GM18517 (cell line): ENCODE measurements around the gene PRDX2.
"Not testable (repeated sequence)": the region's sequence is repeated elsewhere in the genome, so short reads cannot be mapped to it uniquely, and the experiment has no call there.

Experiments
- ATAC-seq: cut with Tn5 transposase; IDR thresholded peaks from one replicate; pipeline ENCODE4 v1.9.1; 2021; ENCODE audit warnings: mild to moderate bottlenecking, moderate library complexity; ENCODE audit not compliant: unreplicated experiment

PRDX2 gene

DNA sequence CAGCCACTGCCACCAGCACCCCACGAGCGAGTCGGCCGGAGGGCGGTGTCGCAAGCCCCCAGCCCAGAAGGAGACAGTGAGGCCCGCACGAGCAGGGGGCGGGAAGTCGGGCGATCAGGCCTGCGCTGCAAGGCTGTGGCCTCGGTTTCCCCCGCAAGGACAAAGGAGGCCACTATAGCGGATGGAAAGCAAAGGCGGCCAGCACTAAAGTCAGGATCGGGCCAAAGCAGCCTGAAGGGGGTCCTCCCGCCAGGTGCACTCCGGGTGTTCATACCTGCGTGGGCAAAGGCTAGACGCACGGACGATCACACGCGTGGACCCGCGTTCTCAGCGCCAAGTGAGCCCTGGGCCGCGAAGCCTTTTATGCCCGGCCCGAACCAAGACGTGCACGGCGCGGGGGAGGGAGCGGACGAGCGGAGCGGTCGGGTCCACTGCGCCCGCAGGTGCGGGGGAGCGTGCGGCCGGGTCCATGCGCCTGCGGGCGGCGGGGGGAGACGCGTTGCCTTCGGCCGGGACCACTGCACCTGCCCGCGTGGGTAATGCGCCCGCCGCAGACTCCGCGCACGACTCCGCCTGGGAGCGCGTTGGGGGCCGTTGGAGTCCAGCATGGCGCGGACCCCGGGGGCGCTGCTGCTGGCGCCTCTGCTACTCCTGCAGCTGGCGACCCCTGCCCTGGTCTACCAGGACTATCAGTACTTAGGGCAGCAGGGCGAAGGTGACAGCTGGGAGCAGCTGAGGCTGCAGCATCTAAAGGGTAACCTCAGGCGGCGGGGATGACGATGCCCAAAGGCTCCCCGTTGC lies at the start of gene PRDX2, which contains the start of gene THSD8:
Gene PRDX2, minus strand, starts transcription at position 335 of the 801 bp plus-strand sequence. CDS start 539 bp downstream, outside the sequence.
Gene THSD8, plus strand, starts transcription at position 604 of the 801 bp plus-strand sequence. Its CDS starts 3 bp downstream, at position 607.
- ATAC-seq: no peak

DNA sequence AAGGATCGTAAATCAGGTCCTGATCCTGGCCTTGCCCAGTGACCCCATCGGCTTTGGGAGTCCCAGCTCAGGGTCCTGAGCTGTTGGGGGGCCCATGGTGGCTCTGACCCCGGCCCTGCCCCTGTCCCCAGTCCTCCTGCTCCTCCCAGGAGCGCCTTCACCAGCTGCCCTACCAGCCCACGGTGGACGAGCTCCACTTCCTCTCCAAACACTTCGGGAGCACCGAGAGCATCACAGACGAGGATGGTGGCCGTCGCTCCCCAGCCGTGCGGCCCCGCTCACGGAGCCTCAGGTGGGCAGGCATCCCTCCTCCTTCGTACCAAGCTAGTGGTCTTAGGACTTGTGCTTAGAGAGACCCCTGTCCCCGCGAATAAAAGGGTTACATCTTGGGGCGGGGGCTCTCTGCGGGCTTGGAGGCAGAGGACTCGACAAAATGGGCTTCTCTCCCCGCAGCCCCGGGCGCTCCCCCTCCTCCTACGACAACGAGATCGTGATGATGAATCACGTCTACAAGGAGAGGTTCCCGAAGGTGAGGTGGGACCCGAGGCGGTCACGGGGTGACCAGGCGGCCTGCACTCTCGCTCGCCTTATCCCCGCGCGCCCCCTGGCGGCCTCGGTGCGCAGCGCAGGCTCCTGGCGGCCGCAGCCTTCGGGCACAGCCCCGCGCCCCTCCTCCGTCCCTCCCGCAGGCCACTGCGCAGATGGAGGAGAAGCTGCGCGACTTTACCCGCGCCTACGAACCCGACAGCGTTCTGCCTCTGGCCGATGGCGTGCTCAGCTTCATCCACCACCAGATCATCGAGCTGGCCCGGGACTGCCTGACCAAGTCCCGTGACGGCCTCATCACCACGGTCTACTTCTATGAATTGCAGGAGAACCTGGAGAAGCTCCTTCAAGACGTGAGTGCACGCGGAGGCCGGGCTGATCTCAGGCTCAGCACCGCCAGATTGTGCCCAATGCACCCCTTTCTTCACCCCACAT lies 45.8 kb upstream of the PRDX2 start:
- ATAC-seq: peak; percentile 59

DNA sequence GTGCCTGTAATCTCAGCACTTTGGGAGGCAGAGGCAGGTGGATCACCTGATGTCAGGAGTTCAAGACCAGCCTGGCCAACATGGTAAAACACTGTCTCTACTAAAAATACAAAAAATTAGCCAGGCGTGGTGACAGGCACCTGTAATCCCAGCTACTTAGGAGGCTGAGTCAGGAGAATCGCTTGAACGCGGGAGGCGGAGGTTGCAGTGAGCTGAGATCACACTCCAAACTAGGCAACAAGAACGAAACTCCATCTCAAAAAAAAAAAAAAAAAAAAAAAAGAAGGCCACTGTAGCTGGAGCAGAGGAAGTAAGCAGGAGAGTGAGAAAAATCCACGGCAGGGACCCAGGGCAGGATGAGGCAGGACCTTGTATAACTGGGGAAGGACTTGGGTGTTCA lies 45.0 kb upstream of the PRDX2 start:
- ATAC-seq: not testable (repeated sequence)

DNA sequence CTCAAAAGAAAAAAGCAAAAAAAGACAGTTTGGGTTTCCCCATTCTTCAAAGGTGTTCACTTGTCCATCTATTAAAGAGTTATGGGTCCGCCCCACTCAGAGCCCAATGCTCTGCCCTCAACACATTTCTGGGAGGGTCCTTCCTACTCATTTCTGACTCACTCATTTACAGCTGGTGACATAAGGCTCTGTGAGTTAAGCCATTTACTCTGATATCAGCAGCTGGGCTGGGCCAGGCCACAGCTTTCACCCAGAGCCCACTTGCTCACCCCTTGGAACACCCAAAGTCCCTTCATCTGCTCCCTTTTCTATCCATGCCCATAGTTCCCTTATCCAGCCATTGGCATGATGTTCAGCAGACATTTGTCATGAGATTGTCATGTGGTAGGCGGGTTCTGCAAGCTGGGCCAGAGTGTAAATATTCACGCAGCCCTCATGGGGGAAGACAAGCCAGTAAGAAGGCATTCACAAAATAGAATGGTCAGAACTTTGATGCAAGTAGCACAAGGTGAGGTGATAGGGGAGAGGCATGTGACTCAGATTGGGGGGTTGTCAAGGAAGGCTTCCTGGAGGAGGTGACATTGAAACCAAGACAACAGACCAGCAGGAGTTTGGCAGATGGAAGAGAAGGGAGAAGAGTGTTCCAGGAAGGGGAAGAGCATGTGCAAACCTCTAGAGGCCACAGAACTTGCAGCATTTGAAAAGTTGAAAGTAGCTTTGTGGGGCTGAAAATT lies 42.6 kb upstream of the PRDX2 start:
- ATAC-seq: no peak

DNA sequence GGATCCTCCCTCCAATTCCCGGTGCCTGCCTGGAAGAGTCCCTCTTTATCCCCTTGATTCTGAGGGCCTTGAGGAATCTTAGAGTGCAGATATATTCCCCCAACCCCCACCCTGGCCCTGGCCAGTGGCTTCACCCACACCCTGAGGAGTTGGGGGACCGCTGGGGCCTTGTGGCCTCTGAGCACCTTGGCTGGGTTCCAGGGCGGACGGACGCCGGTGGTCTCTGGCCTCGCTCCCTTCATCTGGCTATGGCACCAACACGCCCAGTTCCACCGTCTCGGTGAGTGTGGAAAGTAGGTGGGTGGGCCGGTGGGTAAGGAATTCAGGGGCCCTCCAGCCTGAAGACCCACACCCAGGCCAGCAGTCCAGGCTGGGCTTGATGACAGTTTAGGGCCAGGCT lies 41.7 kb upstream of the PRDX2 start:
- ATAC-seq: no peak

DNA sequence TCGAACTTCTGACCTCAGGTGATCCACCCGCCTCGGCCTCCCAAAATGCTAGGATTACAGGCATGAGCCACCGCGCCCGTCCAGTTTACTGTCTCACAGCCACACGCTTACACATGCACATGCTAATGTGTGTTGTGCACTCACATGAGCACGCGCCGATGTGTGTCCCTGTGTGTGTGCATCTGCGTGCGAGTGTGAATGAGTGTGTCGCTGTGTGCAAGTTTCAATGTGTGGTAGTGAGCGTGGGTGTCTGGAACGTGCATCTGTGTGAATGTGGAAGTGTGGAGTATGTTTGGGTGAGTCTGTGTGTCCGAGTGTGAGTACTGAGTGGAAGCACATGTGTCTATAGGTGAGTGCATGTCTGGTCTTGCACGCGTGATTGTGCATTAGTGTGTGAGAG lies 40.9 kb upstream of the PRDX2 start:
- ATAC-seq: no peak

DNA sequence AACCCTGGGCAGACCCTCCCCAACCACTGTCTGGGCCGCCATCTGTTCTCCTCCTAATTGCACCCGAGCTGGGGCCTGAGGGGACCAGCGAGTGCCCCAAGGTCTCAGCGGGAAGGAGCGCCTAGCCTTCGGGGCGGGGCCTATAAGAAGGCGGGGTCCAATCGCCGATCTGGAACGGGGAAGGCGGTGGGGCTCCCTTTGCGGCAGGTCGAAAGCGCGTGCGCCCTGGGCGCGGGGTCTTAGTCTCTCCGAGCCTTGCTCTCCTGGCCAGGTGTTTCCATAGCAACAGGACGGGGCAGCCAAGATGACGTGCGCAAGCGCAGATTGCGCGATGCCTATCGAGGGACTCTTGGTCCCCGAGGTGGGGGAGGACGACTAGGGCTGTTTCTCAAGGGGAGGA lies 39.5 kb upstream of the PRDX2 start:
- ATAC-seq: no peak

DNA sequence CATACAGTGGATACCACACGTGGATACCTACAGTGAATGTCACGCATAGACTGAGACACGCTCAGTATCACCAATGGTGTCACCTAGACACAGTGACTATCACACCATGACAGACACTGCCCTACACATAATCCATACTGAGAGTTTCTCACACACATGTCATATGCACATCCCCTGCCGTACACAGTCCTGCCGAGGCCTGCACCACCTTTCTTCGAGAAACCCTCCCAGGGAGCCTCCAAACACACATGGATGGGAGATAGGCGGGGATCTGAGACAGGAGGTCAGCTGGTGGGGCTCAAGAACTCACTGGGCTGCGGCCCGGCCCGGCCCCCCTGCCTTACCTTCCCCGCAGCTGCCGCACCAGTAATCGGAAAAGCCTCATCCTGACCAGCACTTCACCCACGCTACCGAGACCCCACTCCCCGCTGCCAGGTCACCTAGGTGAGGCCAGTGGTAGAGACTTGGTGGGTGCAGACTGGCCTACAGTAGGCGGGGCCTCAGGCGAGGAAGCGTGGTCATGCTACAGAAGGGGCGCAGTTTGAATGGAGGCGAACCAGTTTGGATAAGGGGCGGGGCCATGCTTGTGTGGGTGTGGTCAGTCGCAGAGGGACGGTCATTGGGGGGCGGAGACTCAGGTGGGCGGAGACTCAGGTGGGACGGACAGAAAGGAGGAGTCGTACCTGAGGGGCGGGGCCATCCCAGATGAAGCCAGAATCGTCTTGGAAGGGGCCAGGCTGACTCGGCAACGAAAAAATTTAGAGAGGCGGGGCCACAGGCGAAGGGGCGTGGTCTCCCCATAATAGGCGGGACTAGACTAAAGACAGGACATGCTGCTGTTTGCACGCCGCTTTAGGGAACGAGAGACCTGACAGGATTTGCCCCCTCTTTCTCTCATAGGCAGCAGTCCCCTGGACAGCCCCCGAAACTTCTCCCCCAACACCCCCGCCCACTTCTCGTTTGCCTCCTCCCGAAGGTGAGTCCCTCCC lies 38.8 kb upstream of the PRDX2 start:
- ATAC-seq: no peak

DNA sequence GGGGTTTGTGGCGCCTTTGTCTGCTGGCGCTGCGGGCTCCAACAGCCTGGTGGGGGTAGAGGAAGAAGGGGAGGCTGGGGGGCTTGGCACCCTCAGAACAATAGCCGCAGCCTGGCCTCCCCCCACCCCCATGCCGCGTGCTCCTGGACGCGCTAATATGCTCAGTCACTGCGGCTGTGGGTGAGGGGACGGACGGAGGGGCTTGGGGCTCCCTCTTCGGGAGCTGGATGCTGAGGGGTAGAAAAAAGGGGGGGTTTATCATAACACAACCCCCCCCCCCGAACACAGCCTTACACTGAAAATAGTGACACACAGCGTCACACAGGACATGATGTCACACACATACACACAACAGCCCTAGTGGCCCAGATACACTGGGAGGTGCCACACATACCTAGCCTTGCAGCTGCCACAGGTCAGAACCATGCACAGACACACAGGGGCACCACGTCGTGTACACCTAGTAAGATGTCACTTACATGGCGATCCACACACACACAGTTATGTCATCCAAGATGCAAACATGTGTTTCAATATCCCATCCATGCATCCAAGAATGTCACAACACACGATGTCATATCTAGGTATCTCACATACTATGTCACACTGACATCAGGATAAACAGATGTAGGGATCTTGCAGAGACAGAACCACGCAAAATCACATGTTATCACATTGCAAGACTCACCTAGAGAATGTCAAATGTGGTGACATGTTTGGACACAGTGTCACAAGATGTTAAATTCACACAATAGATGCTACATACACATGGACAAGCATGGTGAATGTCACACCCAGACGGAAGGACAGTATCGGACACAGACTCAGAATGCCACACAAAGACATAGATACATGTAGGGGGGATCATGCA lies 37.5 kb upstream of the PRDX2 start:
- no peak for ATAC-seq

DNA sequence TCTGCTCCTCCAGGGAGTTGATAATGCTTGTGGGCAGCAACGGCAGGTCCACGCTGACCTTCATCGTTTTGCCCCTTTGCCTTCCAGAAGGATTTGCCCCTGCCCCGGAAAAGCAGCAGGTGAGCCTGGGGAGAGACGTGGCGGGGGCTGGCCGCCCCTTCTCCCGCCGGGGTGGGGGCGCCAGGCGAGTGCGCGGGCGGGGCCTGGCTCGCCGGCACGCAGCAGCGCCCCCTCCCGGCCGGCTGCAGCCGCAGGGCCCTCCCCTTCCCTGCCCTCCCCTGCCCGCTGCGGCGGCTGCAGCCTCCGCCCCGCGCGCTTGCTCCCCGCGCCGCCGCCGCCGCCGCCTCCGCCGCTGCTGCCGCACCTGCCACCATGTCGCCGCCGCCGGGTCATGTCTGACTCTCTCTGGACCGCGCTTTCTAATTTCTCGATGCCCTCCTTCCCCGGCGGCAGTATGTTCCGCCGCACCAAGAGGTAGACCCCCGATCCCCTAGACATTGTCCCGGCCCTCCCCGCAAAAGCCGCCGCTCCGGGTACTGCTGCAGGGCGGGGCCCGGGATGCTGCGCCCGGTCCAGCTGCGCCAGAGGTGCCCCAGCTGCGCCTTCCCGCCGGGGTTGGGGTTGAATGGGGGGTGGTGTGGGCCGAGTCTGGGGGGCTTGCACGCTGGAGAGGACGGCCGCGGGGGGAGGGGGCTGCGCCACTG lies 36.7 kb upstream of the PRDX2 start, which contains the start of gene MAST1:
Gene MAST1, plus strand, starts transcription at position 334 of the 704 bp plus-strand sequence. Its CDS starts 58 bp downstream, at position 392.
- no peak for ATAC-seq

DNA sequence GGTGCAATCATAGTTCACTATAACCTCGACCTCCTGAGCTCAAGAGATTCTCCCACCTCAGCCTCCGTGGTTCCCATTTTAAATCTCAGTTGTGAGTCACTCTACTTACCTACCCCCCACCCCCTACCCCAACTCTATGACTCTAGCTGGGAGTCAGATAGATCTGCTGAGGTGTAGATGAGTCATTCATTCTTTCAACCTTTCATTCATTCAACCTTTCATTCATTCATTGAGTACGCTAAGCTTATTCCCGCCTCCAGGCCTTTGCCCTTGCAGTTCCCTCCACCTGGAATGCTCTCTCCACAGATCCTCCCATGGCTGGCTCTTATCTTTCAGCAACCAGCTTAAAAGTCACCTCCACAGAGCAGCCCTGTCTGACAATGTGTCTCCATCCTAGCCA lies 35.6 kb upstream of the PRDX2 start:
- no peak for ATAC-seq

DNA sequence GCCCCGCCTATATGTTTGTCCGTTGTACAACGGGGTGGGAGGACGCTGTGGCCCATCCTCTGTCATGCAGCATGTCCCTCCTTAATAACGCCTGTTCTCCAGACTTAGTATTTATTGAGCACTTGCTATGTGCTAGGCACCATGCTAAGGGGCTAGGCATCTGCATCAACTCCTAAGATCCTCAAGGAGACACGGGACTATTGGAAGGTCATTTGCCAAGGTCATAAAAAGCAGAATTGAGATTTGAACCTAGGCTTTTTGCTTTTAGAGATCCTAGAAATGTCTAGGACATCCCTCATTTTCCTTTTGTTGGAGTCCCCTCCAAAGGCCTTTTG lies 34.9 kb upstream of the PRDX2 start:
- ATAC-seq: no peak

DNA sequence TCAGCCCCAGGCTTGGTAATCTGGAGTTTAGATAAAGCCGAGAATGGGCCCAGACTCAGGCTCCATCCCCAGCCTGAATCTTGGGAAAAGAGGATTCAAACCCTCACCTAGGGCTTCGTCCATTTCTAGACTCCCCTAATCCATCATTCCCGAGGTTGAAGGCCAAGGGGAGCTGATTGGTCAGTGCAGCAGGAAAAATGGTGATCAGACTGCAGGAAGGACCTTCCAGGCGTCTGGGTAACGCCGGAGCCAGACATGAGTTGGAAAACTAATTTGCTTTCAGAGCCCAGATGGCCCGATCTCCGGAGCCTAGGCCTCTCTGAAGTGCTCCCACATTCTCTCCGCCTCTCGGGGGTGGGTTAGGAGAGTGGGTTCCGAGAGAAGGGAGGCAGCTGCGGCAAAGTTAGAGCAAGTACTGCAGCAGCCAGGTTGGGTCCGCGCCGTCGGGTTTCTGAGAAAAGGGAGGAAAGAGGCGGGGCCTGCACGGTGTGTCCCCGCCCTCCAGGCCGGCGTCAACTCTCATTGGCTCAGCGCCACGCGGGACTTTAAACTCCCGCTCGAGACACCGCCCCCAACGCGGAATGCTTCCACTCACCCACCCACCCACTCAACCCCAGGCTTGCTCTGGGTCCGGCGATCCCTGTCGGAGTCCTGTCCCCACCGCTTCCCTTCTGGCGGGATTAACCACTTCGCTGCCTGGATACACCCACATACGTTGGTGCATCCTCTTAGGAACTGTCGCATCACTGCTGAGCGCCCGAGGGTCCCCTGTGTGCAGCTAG lies 33.6 kb upstream of the PRDX2 start:
- ATAC-seq: no peak

DNA sequence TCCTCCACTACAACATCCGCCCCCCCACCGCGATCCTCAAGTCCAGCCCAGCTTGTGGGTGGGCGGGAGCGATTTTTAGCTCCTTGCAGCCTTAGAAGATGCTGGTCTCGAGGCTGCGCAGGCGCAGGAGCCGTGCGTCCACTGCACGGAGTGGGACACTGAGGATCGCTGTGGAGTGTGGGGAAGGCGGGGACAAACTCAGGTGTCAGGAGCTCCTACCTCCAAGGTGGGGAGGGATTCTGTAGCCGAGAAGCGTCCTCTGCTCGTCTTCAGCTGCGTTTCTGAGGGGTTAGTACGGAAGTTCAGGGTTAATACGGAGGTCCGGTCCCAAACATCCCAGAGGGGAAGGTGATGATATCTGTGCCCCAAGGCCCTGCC lies 33.0 kb upstream of the PRDX2 start, which contains the start of gene RTBDN:
Gene RTBDN, minus strand, starts transcription at position 14 of the 378 bp plus-strand sequence. CDS start 4,600 bp downstream, outside the sequence.
- no peak for ATAC-seq

DNA sequence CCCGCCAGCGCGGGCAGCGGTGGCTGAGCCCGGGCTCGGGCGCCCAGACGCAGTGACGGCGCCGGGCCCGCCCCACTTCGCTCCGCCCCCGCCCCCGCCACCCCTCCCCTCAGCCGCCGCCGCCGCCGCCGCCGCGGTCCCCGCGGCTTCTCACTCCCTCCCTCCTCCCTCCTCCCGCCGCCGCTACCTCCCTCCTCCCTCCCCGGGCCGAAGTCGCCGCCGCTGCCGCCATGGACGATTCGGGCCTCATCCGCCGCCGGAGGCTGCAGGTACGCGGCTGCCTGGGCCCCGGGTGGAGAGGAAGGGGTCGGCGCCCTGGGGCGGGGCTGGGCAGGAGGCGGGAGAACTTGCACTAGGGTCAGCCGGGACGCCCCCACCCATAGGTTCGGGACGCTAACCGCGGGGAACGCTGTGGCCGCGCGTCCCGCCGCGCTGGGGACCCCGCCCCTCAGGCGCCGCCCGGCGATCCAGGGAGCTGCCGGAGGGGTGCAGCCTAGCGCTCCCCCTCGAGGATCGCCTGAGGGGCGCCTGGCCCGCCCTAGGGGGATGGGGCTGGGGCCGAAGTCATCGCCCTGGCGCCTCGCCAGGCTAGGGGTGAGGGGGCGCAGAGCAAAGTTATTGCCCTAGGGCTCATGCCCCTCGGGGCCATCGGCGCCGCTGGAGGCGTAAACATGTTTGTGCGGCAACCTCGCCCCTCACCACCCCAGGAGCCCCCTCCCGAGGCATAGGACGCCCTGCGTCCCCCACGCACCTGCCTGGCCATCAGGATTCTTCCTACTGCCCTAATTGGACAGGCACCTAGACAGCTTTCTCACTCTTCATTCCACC lies 32.4 kb upstream of the PRDX2 start:
- no peak for ATAC-seq

DNA sequence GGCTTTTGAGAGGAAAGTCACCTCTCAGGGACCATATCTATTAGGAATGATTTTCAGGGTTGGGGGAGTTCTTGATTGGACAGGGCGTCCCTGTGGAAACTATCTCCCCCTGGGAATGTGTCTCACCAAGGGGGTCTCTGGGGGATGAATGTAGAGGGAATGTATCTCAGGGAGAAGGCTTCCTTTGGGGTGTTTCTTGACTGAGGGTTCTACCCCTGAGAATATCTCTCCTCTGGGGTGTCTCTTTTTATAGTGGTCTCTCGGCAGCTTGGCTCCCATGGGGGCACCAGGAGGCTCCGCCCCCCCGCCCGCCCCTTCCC lies 31.8 kb upstream of the PRDX2 start:
- no peak for ATAC-seq

DNA sequence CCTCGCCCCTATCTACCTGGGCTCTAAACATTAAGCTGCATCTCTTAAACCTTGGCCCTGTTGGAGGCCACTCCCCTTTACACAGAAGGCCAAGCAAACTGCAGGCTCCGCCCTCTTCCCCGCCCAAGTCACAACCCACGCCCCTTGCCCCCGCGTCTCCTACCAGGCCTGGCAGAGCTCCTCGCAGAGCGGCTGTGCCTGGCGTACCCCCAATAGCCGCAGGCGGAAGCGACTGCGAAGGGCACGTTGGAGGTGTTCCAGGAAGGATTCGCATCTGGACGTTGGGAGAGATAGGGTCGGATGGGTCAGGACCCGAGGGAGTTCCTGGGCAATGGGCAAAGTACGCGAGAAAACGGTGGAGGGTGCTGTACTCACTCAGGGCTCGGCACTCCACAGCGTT lies 26.9 kb upstream of the PRDX2 start:
- no peak for ATAC-seq
